Stimulated activated CD4-positive, alpha-beta T cell treated with anti-CD3 and anti-CD28 coated beads, Interleukin-1b, Interleukin-23, amount 100 ng/mL, for 24 hours (primary cell): Measurements from ENCODE around the gene ACSL1.
"Not testable (repeated sequence)": the region's sequence is repeated elsewhere in the genome, so short reads cannot be mapped to it uniquely, and the experiment has no call there.

Experiments used
- DNase-seq, 4 experiments: peaks; one replicate each; pipeline ENCODE4 v3.0.0-alpha.2; 2020; ENCODE audit warnings: low read depth in 4 of 4, low spot score in 1 of 4

Gene ACSL1

GRCh38 chr4:184844742-184845141 lies 19.0 kb upstream of the ACSL1 start:
- no peak for DNase-seq

DNA sequence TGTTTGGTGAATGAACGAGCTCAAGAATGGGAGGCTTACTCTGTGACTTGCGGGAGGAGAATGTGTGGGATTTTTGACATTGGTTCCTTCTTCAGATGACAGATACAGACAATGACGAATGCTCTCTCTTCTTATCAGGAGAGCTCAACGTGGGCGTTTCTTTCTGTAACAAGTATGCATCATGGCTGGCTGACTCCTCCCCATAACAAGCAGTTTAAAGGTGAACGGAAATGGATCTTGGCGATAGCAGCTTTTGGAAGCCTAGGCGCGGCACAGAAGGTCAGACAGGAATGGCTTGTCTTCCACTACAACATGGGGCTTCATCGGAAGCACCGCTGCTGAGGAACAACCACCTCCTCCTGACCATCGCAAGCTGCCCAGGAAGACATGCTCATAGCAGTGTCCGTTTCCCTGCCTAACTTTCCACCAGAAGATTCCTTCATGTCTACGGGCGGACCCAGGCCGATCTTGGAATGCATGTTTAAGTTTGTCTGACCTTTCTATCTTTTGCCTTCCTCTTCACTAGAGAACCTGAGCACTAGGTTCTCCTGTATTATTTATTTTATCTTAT lies 18.3 kb upstream of the ACSL1 start:
- DNase-seq: no peak

DNA sequence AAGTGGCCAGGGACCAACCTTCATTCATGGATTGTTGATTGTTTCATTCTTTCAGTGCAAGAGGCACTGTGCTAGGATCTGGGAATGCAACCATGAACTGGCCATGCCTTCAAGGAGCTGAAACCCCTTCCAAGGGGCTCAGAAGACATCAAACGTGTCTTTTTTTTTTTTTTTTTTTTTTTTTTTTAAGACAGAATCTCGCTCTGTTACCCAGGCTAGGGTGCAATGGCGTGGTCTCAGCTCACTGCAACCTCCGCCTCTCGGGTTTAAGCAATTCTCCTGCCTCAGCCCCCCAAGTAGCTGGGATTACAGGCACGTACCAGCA lies 13.3 kb upstream of the ACSL1 start:
- DNase-seq: not testable (repeated sequence)

DNA sequence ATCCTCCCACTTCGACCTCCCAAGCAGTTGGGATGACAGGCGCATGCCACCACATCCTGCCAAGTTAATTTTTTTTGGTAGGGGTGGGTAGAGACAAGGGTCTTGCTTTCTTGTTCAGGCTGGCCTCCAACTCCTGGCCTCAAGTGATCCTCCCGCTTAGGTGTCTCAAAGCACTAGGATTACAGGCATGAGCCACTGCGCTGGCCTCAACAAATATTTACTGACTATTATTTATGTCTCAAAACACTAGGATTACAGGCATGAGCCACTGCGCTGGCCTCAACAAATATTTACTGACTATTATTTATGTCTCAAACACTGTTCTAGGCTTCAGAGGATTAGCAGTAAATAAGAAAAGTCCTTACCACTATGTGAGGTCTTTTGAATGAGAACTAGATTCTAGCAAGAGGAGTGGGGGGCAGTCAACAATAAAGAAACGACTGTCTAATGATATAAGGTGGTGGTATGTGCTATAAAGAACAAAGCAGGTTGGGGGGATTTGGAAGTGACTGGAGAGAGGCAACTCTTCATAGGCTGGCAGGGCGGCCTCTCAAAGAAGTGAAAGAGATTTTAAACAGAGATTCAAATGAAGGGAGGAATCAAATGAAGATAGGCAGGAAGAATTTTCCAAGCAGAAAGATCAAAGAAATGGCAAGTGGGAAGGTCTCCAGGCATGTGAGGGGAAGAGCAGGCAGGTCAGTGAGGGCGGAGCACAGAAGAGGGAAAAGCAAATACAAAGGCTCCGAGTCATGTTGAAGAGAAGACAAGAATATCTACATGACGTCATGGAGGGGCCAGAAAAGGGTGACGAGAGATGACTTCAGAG lies 12.7 kb upstream of the ACSL1 start:
- no peak for DNase-seq

DNA sequence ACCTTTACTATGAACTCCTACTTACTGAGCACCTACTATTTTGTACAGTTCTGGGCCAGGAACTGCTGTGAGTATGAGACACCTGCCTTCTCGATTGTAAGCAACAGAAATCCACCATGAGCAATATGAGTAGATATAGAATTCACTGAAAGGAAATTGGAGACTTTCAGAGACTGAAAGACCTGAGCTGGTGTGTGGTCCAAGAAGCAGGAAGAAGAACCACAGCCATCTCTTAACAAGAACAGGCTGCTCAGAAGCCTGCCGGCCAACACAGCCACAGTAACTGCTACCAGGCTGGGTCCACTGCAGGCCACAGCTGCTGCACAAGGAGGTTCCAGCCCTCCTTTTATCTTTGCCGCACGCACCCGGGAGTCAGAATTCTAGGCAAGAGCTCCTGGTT lies 10.8 kb upstream of the ACSL1 start:
- DNase-seq: no peak

- no peak for DNase-seq
These were observed 7.5 kb upstream of the ACSL1 start for GRCh38 chr4:184833046-184833838.

DNA sequence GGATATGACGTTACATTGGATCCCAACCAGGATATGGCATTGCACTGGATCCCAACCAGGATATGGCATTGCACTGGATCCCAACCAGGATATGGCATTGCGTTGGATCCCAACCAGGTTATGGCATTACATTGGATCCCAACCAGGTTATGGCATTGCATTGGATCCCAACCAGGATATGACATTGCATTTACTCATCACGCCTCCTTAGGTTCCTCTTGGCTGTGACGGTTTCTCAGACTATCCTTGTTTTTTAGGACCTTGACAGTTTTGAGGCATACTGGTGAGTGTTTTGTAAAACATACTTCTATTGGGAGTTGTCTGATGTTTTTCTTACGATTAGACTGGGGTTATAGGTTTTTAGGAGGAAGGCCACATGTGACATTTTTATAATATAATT lies 5.4 kb upstream of the ACSL1 start:
- DNase-seq: no peak

- DNase-seq: no peak
These were observed 1.0 kb upstream of the ACSL1 start for GRCh38 chr4:184826691-184827270.

DNA sequence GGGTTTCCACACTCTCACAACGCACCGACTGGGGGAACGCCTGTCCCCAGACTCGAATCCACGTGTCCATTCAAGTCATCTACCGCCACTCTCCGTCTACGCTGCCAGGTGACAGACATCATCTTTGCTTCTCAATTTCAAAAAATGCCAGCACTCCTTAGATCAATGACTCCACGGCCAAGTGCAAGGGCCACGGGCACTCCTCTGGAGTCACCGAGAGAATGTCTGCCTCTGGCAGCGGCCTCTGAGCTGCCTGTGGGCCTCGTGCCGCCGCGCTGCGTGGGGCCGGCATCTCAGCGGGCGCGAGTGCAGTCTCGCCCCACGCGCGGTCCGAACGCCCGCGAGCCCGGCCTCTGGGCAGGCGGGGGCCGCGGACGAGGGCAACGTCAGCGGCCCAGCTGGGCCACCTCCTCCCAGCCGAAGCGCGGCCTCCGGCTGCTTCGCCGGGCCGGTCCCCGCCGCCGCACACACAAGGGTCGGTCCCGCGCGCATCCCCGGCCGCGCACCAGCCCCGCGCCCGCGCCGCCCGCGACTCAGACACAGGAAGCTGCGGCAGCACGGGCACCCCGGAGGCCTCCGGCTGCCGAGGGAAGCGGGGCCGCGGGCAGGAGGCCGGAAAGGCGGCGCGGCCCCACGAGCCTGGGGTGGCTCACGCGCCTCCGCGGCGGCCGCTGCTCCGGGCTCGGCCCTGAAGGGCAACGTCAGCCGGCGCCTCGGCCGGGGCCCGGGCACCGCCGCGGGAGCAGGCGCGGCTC lies 450 bp downstream of the ACSL1 start:
- peak in 2 of 4 experiments; percentile 26 to 38 for DNase-seq

GRCh38 chr4:184824776-184825084 lies 1.0 kb downstream of the ACSL1 start:
- no peak for DNase-seq

DNA sequence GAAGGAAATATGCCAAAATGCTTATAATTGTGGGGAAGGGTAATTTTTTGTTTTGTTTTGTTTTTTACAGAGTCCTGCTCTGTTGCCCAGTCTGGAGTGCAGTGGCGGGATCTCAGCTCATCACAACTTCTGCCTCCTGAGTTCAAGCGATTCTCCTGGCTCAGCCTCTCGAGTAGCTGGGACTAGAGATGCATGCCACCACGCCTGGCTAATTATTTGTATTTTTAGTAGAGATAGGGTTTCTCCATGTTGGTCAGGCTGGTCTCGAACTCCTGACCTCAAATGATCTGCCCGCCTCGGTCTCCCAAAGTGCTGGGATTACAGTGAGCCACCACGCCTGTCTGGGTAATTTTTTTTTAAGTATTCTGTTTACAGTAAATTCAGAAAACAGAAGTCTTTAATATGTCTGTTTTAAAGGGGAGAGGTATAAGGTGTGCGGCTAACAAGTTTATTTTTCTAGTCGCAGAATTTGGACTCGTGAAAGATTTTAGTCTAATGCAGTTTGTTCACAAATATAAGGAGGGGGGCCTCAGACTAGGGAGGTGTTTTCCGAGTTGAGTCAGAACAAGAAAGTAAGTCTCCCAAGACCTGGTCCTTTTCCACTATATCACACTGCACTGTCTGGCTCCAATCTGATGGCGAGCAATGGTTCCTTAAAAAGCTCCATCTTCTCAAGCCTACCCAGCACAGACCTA lies 1.5 kb downstream of the ACSL1 start:
- no peak for DNase-seq

- DNase-seq: no peak
These were observed 2.8 kb downstream of the ACSL1 start for GRCh38 chr4:184823014-184823413.

DNA sequence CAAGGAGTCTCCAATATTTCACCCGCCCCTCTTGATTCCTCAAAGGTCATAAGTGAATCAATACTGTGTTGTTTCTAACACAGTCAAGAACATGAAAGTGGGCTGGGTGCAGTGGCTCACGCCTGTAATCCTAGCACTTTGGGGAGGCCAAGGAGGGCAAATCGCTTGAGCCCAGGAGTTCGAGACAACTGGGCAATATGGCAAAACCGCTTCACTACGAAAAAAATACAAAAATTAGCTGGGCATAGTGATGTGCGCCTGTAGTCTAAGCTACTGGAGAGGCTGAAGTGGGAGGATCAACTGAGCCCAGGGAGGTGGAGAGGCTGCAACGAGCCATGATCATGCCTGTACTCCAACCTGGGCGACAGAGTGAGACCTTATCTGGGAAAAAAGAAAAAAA lies 3.4 kb downstream of the ACSL1 start:
- no peak for DNase-seq

DNA sequence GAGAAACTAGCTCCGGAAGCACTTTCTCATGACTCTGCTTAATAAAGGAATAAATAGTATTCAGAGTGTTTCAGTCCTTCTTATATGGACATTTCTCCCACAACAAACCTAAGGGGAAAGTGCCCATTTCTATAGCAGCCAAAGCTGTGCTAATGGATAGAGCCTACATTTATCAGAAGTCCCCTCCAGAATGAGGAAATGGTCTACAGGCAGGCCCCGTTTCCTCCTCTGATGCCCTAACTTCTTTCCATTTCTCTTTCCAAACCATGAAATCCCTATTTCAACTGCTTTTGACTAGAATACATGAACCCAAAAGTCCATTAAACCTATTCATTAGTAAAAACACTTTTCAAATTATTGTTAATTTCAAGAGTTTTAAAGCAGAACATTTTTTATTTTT lies 4.5 kb downstream of the ACSL1 start:
- no peak for DNase-seq

DNA sequence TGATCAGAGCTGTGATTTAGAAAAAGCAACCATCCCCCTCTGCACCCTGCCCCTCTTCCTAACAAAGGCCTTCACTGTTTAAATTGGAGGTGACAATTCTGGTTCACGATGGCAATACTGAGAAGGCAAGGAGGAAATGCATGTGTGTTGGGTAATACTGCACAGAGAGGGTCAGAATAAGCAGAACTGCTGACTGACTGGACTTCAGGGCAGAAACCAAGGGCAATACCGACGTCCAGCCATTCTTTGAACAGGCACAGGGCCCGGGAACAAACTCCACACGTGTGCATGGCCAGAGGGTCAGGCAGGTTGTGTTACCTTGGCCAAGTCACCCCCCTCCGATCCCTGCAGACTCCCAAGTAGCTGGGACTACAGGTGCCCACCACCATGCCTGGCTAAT lies 6.0 kb downstream of the ACSL1 start:
- no peak for DNase-seq

DNA sequence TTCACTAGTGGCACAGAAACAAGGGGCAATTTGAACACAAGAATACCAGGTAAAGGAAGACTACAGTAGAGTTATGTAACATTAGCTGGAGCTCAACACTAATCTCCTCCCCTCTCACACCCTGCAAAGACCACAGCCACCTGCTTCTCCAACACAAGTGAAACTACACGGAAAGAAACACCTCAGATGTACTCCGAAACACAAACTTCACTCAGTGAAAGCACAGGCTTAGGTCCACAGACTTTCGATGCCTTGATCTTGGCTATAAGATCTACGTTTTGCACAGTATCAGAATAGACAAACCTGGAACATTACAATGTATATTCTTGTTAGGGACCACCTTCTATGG lies 7.6 kb downstream of the ACSL1 start:
- DNase-seq: no peak

- no peak for DNase-seq
These were observed 8.1 kb downstream of the ACSL1 start for GRCh38 chr4:184817494-184818215.

DNA sequence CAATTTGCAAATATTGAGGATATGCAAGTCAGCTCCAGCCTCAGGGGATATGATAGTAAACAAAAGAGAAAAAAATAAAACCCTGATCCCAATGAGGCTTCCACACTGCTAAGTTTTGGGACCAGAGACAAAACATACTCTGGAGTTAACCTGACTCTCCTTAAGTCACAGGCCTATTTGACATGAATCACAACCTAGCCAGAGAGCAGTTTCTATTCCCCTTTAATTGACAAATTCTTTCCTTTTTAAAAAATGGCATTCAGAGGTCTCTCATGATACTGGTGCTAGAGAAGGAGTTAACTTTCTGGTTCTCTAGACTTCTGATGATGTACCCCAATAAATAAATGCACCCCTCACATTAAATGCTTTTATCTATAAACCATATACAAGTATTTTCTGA lies 8.8 kb downstream of the ACSL1 start:
- no peak for DNase-seq

- DNase-seq: no peak
These were observed 10.5 kb downstream of the ACSL1 start for GRCh38 chr4:184815046-184815877.
